Hematopoietic multipotent progenitor cell (in vitro differentiated cells): ENCODE data around the gene WDR64. TPM values are rescaled to one million over a fixed set of nuclear protein-coding genes. Genes with fewer than 3 reads are reported as not detected.
A peak's percentile ranks its signal among the peaks of the same experiment; 100 is the strongest.
"Not testable (repeated sequence)": the region's sequence is repeated elsewhere in the genome, so short reads cannot be mapped to it uniquely, and the experiment has no call there.

Source experiments
- DNase-seq, 3 donors: peaks; one replicate each; pipeline ENCODE4 v3.0.0-alpha.2; 2011 to 2015; ENCODE audit warnings: low read depth in 2 of 3, low spot score in 2 of 3
- total RNA-seq: library from RNA; depleted of rRNA; stranded (reverse); fragments of >200 nt; gene quantifications from one replicate; pipeline ENCODE4 v1.2.3, GENCODE V29; 2012

Gene WDR64
- total RNA-seq, 1 donor, result not detected

- DNase-seq, result no peak
Observed at GRCh38 chr1:241776911-241777310, 124.8 kb downstream of the WDR64 start.

GRCh38 chr1:241778117-241778516 is 126.0 kb downstream of the WDR64 start:
- no peak for DNase-seq

GRCh38 chr1:241779897-241780296 is 127.8 kb downstream of the WDR64 start:
- DNase-seq, result no peak

- DNase-seq, result no peak
Observed at GRCh38 chr1:241782396-241782795, 130.3 kb downstream of the WDR64 start.

GRCh38 chr1:241787691-241788090 is 135.6 kb downstream of the WDR64 start:
- DNase-seq, result no peak

DNA sequence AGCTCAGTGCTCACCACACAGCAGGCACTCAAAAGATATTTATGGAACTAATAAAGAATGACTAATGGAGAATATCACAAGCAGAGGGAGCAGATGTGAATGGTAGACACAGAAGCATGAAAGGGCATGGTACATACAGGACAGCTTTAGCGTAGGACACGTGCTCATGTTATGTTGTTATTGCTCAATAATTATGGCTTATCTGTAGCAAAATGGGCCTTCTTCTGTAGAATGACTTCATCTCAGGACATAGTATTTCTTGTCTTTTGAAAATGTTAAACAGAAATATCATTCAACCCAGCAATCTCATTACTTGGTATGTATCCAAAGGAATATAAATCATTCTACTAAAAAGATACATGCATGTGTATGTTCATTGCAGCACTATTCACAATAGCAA is 137.0 kb downstream of the WDR64 start:
- no peak for DNase-seq

DNA sequence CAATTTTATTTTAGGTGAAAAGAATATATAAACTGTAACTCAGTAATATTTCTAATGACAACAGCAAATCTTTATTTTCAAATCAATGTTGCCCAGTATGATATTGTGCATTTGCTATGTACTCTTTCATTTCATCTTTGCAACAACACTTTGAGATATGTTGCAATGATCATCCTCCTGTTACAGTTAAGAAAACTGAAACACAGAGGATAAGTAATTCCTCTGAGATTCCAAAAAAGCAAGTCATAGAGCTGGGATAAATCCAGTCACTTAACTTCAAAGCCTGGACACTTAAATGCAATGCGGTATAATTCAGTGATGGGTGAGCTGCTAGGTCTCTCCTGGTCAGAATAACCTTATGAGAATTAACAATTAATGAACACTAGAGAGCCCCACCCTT is 147.3 kb downstream of the WDR64 start:
- DNase-seq, result no peak

DNA sequence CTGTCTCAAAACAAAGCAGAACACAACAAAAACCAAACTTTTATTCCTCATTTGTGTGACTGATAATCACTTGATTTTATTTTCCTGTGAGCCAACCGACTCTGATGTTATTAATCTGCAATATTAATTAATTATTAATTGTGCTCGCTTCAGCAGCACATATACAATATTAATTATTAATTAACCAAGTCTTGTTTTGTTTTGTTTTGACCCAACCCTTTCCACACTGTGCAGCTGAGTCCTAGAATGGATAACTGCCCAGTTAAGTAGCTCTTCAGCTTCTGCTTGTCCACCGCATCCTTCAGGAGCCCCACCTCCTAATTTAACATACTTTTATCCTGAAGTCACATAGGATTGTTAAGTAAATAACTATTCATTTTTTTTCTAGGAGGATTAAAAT is 148.6 kb downstream of the WDR64 start:
- DNase-seq, result no peak

GRCh38 chr1:241802863-241803262 is 150.8 kb downstream of the WDR64 start:
- DNase-seq, result no peak

DNA sequence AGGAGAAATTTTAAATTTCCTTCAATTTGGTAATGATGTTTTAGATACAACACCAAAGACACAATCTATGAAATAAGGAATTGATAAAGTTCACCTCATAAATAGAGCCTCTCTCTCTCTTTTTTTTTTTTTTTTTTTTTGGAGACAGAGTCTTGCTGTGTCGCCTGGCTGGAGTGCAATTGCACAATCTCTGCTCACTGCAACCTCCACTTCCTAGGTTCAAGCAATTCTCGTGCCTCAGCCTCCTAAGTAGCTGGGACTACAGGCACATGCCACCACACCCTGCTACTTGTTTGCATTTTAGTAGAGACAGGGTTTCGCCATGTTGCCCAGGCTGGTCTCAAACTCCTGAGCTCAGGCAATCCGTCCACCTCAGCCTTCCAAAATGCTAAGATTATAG is 152.6 kb downstream of the WDR64 start:
- not testable (repeated sequence) for DNase-seq

DNA sequence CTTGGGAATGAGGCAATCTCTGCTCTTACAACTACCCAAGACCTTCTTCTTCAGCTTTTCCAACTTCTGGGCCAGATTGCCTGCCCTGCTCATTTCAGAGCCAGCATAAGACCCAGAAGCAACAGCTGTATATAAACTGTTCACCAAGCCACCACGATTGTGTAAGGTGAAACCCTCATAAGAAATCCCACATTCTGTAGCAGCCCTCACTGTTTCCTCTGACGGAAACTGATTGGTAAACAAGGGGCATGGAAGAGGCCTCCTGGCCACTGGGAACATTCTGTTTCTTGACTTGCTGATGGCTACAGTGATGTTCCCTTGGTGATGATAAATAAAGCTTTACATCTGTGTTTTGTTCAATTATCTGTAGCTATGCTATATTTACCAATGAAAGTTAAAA is 156.2 kb downstream of the WDR64 start:
- no peak for DNase-seq

GRCh38 chr1:241810769-241811405 is 158.8 kb downstream of the WDR64 start:
- DNase-seq, result no peak

DNA sequence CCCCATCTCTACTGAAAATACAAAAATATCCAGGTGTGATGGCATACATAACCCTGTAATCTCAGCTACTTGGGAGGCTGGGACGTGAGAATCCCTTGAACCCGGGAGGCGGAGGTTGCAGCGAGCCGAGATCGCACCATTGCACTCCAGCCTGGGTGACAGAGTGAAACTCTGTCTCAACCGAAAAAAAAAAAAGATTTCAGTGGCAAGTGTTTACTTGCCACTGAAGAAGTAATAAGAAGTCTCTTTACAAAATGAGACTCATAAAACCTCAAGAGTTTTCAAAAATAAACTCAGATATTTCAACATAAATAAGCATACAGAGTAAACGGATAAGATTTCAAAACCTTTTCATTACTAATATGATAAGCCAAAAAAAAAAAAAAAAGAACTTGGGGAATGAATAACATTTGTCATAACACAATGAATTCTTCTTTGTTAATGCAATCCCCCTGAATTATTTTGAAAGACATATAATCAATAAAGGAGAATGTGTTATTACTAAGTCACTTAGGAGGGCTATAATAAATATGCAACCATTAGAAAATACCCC is 161.8 kb downstream of the WDR64 start:
- no peak for DNase-seq

DNA sequence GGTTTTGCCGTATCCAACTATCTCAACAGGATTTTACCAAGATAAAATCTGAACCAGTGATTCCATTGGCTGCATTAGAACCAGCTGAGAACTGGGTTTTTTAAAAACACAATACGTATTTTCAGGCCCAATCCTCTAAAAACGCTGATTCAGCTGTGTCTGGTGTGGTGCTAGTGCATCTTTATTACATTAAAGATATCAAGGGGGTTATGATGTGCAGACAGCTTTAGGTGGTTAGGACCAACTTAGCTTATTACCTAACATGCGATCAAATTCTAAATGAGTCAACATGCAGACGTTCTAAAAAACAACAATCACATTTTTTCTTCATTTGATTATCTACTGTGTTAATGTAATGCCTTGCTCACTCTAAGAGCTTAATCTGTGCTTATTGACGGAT is 163.9 kb downstream of the WDR64 start:
- no peak for DNase-seq

- no peak for DNase-seq
Observed at GRCh38 chr1:241817331-241817792, 165.3 kb downstream of the WDR64 start.

DNA sequence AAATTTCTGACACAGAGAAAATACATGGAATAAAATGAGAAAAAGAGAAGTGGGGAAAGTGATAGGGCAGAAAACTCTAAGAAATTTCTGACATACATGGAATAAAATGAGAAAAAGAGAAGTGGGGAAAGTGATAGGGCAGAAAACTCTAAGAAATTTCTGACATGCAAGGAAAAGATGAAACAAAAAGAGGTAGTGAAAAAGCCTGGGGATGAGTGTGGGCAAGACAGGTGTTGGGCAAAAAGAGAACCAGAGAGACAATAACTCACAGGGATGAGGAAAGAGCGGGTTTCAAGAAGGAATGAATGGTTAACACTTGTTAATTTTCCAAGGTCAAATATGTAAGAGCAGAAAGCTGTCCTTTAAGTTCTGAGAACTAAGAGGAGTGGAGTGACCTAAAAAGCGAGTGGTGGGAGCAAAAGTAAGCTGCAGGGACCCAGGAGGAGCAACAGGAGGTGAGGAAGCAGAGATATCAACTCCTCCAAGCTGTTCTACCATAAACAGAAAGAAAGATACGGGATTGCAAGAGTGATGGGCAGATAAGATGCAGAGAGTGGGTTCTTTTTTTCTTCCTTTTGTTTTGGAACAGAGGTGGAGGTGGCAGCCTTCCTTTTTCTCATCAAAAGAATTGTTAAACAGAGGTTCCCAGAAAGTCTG is 166.0 kb downstream of the WDR64 start:
- DNase-seq, result no peak

GRCh38 chr1:241819340-241819866 is 167.3 kb downstream of the WDR64 start:
- no peak for DNase-seq

GRCh38 chr1:241821363-241821762 is 169.3 kb downstream of the WDR64 start:
- peak in 1 of 3 donors; percentile 2 for DNase-seq

GRCh38 chr1:241822846-241823245 is 170.8 kb downstream of the WDR64 start:
- no peak for DNase-seq

GRCh38 chr1:241823925-241824324 is 171.8 kb downstream of the WDR64 start:
- DNase-seq, result no peak

DNA sequence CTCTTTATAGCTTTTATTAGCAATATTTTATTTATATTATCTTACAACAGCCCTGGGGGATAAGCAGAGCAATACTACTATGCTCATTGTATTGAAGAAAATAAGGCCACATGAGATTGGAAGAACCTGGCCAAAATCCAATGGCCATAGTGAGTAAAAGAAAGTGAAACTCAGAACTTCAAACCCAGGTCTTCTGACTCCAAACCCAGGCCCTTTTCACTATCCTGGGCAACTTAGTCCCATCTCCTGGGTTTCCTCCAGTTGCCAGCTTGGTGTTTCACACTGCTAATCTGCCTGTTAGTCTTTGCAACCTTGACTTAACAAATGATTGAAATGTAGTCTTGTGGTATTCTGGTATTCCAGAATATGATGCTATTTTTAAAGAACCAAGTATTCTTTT is 173.5 kb downstream of the WDR64 start:
- peak in 1 of 3 donors; percentile 13 for DNase-seq

DNA sequence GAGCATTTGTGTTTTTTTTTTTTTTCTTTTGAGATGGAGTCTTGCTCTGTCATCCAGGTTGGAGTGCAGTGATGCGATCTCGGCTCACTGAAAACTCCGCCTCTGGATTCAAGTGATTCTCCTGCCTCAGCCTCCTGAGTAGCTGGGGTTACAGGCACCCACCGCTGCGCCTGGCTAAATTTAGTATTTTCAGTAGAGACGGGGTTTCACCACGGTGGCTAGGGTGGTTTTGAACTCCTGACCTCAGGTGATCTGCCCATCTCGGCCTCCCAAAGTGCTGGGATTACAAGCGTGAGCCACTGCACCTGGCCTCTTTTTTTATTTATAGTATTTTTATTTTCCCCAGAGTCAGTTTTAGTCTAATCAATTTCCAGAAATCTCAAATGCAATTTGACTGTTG is 174.5 kb downstream of the WDR64 start:
- DNase-seq, result not testable (repeated sequence)
